GM13977 (cell line): Measurements from ENCODE around the gene CIRBP.

ENCODE experiments used
- DNase-seq: peaks from one replicate; pipeline ENCODE4 v3.0.0; 2012; ENCODE audit warnings: low spot score
- CTCF ChIP-seq: IDR thresholded peaks from 2 replicates; pipeline ENCODE4 v1.5.1; 2012; ENCODE audit warnings: mild to moderate bottlenecking, control low read depth; ENCODE audit not compliant: insufficient read depth; ENCODE audit errors: extremely low read depth, missing control alignments
- in situ Hi-C: fragments of 300-500 bp; cut with MboI; formaldehyde crosslinking; loops from one replicate; pipeline ENCODE4 v1.12.0; 2022; ENCODE audit warnings: low sequenced_read_pairs, low pct_unique_long_range_greater_than_20kb, mixed read lengths, inconsistent platforms; ENCODE audit not compliant: unreplicated experiment

The CIRBP gene

GRCh38 chr19:1275976-1276627, 7.0 kb downstream of the CIRBP start:
- in situ Hi-C loops: loop anchor here (25.0 kb wide), 1 partner anchor 111 kb away; the partner anchor contains the start of gene NDUFS7
- no peak for DNase-seq
- TF ChIP-seq CTCF: no peak

GRCh38 chr19:1276628-1277022, 7.5 kb downstream of the CIRBP start:
- in situ Hi-C loops: loop anchor here (25.0 kb wide), 1 partner anchor 111 kb away; the partner anchor contains the start of gene NDUFS7
- DNase-seq: no peak
- no peak for TF ChIP-seq CTCF

GRCh38 chr19:1277061-1277460, 7.9 kb downstream of the CIRBP start:
- in situ Hi-C loops: loop anchor here (25.0 kb wide), 1 partner anchor 110 kb away; the partner anchor contains the start of gene NDUFS7
- no peak for DNase-seq
- no peak for TF ChIP-seq CTCF

GRCh38 chr19:1278074-1278473, 8.9 kb downstream of the CIRBP start:
- TF ChIP-seq CTCF: no peak
- in situ Hi-C loops: loop anchor here (25.0 kb wide), 1 partner anchor 109 kb away; the partner anchor contains the start of gene NDUFS7
- DNase-seq: no peak

GRCh38 chr19:1278713-1279660, 9.9 kb downstream of the CIRBP start:
- in situ Hi-C loops: loop anchor here (25.0 kb wide), 1 partner anchor 108 kb away; the partner anchor contains the start of gene NDUFS7
- no peak for DNase-seq

More at GRCh38 chr19:1278713-1279660, 9.9 kb downstream of the CIRBP start:
- TF ChIP-seq CTCF: no peak
